Trophoblast cell (in vitro differentiated cells and primary cell): ENCODE measurements around the gene WWC2.

Source experiments
- DNase-seq, 2 donors: peaks; one replicate each; pipeline ENCODE4 v3.0.0-alpha.2; 2016
- H2AFZ ChIP-seq: 2 replicates; pipeline ENCODE4 v1.6.1; 2013; ENCODE audit warnings: low read length, moderate library complexity, mild to moderate bottlenecking; ENCODE audit not compliant: insufficient read depth, poor library complexity
- H2AK5ac ChIP-seq: 2 replicates; pipeline ENCODE4 v1.6.1; 2013; ENCODE audit warnings: mild to moderate bottlenecking, low read length
- H2BK120ac ChIP-seq: 2 replicates; pipeline ENCODE4 v1.6.1; 2013; ENCODE audit warnings: low read length, mild to moderate bottlenecking, moderate library complexity; ENCODE audit not compliant: insufficient read depth, poor library complexity
- H2BK12ac ChIP-seq: 2 replicates; pipeline ENCODE4 v1.6.1; 2013; ENCODE audit warnings: mild to moderate bottlenecking, low read length, moderate library complexity
- H2BK5ac ChIP-seq: 2 replicates; pipeline ENCODE4 v1.6.1; 2013; ENCODE audit warnings: low read length, low read depth, moderate library complexity, mild to moderate bottlenecking; ENCODE audit not compliant: poor library complexity
- H3K14ac ChIP-seq: 2 replicates; pipeline ENCODE4 v1.6.1; 2013; ENCODE audit warnings: mild to moderate bottlenecking, low read length
- H3K18ac ChIP-seq: 2 replicates; pipeline ENCODE4 v1.6.1; 2013; ENCODE audit warnings: mild to moderate bottlenecking, low read length
- H3K23ac ChIP-seq: 2 replicates; pipeline ENCODE4 v1.6.1; 2013; ENCODE audit warnings: low read length
- H3K27ac ChIP-seq: 2 replicates; pipeline ENCODE4 v1.5.1; 2013; ENCODE audit warnings: low read depth, mild to moderate bottlenecking, inconsistent platforms, low read length, moderate library complexity
- H3K27me3 ChIP-seq: 2 replicates; pipeline ENCODE4 v1.6.1; 2013; ENCODE audit warnings: inconsistent platforms, mild to moderate bottlenecking, low read length, moderate library complexity; ENCODE audit not compliant: insufficient read depth
- H3K36me3 ChIP-seq, 2 experiments: 1 replicate in 1 of 2; 2 replicates in 1 of 2; pipeline ENCODE4 v1.6.1; 2013; ENCODE audit warnings: low read length in 2 of 2, mild to moderate bottlenecking in 2 of 2, moderate library complexity in 1 of 2; ENCODE audit not compliant: insufficient read depth in 2 of 2, control insufficient read depth in 1 of 2
- H3K4ac ChIP-seq: 2 replicates; pipeline ENCODE4 v1.6.1; 2013; ENCODE audit warnings: low read depth, mild to moderate bottlenecking, low read length, moderate library complexity
- H3K4me1 ChIP-seq, 2 experiments: 1 replicate in 1 of 2; 2 replicates in 1 of 2; pipeline ENCODE4 v1.6.1; 2013; ENCODE audit warnings: low read length in 2 of 2, mild to moderate bottlenecking in 2 of 2, moderate library complexity in 1 of 2; ENCODE audit not compliant: insufficient read depth in 2 of 2, control insufficient read depth in 1 of 2
- H3K4me2 ChIP-seq: 2 replicates; pipeline ENCODE4 v1.6.1; 2013; ENCODE audit warnings: inconsistent platforms, mild to moderate bottlenecking, low read length, moderate library complexity
- H3K4me3 ChIP-seq: 2 replicates; pipeline ENCODE4 v1.5.1; 2013; ENCODE audit warnings: mild to moderate bottlenecking, low read depth, low read length, inconsistent platforms
- H3K79me1 ChIP-seq: one replicate; pipeline ENCODE4 v1.6.1; 2013; ENCODE audit warnings: low read length
- H3K79me2 ChIP-seq: 2 replicates; pipeline ENCODE4 v1.6.1; 2013; ENCODE audit warnings: low read length, mild to moderate bottlenecking; ENCODE audit not compliant: control insufficient read depth, insufficient read depth, poor library complexity
- H3K9ac ChIP-seq: 2 replicates; pipeline ENCODE4 v1.6.1; 2013; ENCODE audit warnings: mild to moderate bottlenecking, low read length
- H3K9me3 ChIP-seq: 2 replicates; pipeline ENCODE4 v1.6.1; 2013; ENCODE audit warnings: low read depth, mild to moderate bottlenecking, control low read depth, inconsistent platforms, low read length; ENCODE audit not compliant: insufficient read depth
- H4K12ac ChIP-seq: 2 replicates; pipeline ENCODE4 v1.6.1; 2013; ENCODE audit warnings: low read depth, mild to moderate bottlenecking, low read length, moderate library complexity
- H4K8ac ChIP-seq: 2 replicates; pipeline ENCODE4 v1.6.1; 2013; ENCODE audit warnings: low read depth, mild to moderate bottlenecking, low read length, moderate library complexity
- H4K91ac ChIP-seq: one replicate; pipeline ENCODE4 v1.6.1; 2013; ENCODE audit warnings: low read depth, mild to moderate bottlenecking, low read length, moderate library complexity
- WGBS: extraction: QIAGEN DNeasy Blood & Tissue Kit; methylation state at CpG from one replicate; pipeline ENCODE4 v1.1.7; 2013; ENCODE audit warnings: missing lambda C conversion rate; ENCODE audit not compliant: insufficient read length, insufficient coverage; ENCODE audit errors: extremely low coverage; 5-methylcytosine and 5-hydroxymethylcytosine counted together

Gene WWC2

GRCh38 chr4:183364025-183364424 lies 265.0 kb downstream of the WWC2 start:
- Histone ChIP-seq H2BK12ac (no peak overlapping the region), H3K23ac (no peak overlapping the region), H3K4ac (no peak overlapping the region), H2AFZ (no peak overlapping the region), H3K79me1 (no peaks in the 10 kb centered on the region), H3K4me3 (no peak overlapping the region), H2BK5ac (no peak overlapping the region), H3K18ac (no peak overlapping the region), H3K9me3 (no peaks in the 10 kb centered on the region), H3K27me3 (no peaks in the 10 kb centered on the region), H3K9ac (no peak overlapping the region), H3K79me2 (no peaks in the 10 kb centered on the region), H3K4me1 (no peaks in the 10 kb centered on the region), H4K8ac (no peak overlapping the region), H4K12ac (no peak overlapping the region), H2AK5ac (no peak overlapping the region), H3K14ac (no peak overlapping the region), H3K27ac (no peak overlapping the region), H3K36me3 (no peaks in the 10 kb centered on the region), H2BK120ac (no peak overlapping the region), H4K91ac (no peak overlapping the region), H3K4me2 (no peak overlapping the region)
- DNase-seq, result no peak
- no CpG with 5 or more reads among the region's 10 CpGs for WGBS

DNA sequence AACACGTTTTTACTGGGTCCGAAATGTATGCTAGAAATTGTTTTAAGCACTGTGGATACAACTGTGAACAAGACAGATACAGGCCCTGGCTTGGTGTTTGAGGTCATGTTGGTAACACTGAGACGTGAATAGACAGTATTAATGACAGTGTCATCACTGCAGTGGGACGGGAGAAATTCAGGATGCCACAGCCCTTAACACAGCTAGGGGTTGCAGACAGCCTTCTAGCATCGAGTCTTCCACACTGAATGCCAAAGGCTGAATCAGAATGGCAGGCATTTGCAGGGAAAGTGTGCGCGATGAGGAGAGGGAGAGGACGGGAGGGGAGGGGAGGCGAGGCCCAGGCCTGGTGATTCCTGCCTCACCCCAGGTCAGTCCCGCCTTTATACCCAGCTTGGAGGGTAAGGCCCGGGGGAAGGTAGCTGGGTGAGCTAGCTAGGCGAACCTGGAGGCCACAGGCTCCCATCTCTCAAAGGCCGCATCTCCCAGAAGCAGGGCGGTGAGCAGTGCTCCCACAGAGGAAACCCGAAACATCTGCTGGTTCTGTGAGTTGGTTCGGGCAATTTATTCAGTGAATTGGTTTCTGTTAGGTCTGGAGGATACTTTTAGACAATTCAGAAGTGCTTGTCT lies 267.3 kb downstream of the WWC2 start:
- Histone ChIP-seq H3K27me3 (no peaks in the 10 kb centered on the region), H4K12ac (no peak overlapping the region), H2BK12ac (no peak overlapping the region), H3K4me3 (no peak overlapping the region), H3K79me1 (no peaks in the 10 kb centered on the region), H3K9me3 (no peaks in the 10 kb centered on the region), H3K23ac (no peak overlapping the region), H3K14ac (no peak overlapping the region), H2AFZ (no peak overlapping the region), H2BK5ac (no peak overlapping the region), H3K18ac (no peak overlapping the region), H3K9ac (no peak overlapping the region), H2BK120ac (no peak overlapping the region), H3K4ac (no peak overlapping the region), H4K8ac (no peak overlapping the region), H3K27ac (no peak overlapping the region), H4K91ac (no peak overlapping the region), H2AK5ac (no peak overlapping the region), H3K79me2 (no peaks in the 10 kb centered on the region), H3K4me1 (peaks cover 0 to 3% of the 10 kb centered on the region in 2 experiments), H3K36me3 (no peaks in the 10 kb centered on the region), H3K4me2 (no peak overlapping the region)
- no peak for DNase-seq
- WGBS, result no CpG with 5 or more reads among the region's 16 CpGs

GRCh38 chr4:183369073-183369472 lies 270.0 kb downstream of the WWC2 start:
- H3K18ac ChIP-seq, result no peak overlapping the region
- no peak overlapping the region for H3K4me3 ChIP-seq
- no peak overlapping the region for H2BK5ac ChIP-seq
- no peak for DNase-seq
- H3K23ac ChIP-seq, result no peak overlapping the region
- H3K79me1 ChIP-seq, result no peaks in the 10 kb centered on the region
- peaks cover 3% of the 10 kb centered on the region for H3K9me3 ChIP-seq
- no peak overlapping the region for H2AK5ac ChIP-seq
- H3K27ac ChIP-seq, result no peak overlapping the region
- H3K9ac ChIP-seq, result no peak overlapping the region
- H3K79me2 ChIP-seq, result no peaks in the 10 kb centered on the region
- no peak overlapping the region for H4K12ac ChIP-seq
- H3K36me3 ChIP-seq, result peaks cover 0 to 3% of the 10 kb centered on the region in 2 experiments
- no peak overlapping the region for H3K4ac ChIP-seq
- H3K4me2 ChIP-seq, result no peak overlapping the region
- H4K91ac ChIP-seq, result no peak overlapping the region
- no peak overlapping the region for H2BK120ac ChIP-seq
- no peak overlapping the region for H2BK12ac ChIP-seq
- no peak overlapping the region for H4K8ac ChIP-seq
- WGBS, result no CpG with 5 or more reads among the region's 8 CpGs
- no peak overlapping the region for H2AFZ ChIP-seq
- peaks cover 0 to 3% of the 10 kb centered on the region in 2 experiments for H3K4me1 ChIP-seq
- no peak overlapping the region for H3K14ac ChIP-seq
- H3K27me3 ChIP-seq, result no peaks in the 10 kb centered on the region
